Endothelial cell (in vitro differentiated cells): ENCODE data around the gene RNF167. TPM values are rescaled to one million over a fixed set of nuclear protein-coding genes. Genes with fewer than 3 reads are reported as not detected.
A peak's percentile ranks its signal among the peaks of the same experiment; 100 is the strongest.

Experiments
- DNase-seq: peaks from one replicate; pipeline ENCODE4 v3.0.0; 2021; ENCODE audit warnings: low spot score
- H3K27ac Mint-ChIP-seq: one replicate; pipeline ENCODE4 v1.8.0; 2021; ENCODE audit warnings: mixed read lengths, inconsistent platforms; ENCODE audit not compliant: unreplicated experiment
- H3K27me3 Mint-ChIP-seq: one replicate; pipeline ENCODE4 v1.8.0; 2021; ENCODE audit warnings: mild to moderate bottlenecking, moderate library complexity, mixed read lengths, inconsistent platforms; ENCODE audit not compliant: unreplicated experiment
- H3K36me3 Mint-ChIP-seq: one replicate; pipeline ENCODE4 v1.8.0; 2021; ENCODE audit warnings: mild to moderate bottlenecking, low read depth, mixed read lengths, inconsistent platforms; ENCODE audit not compliant: unreplicated experiment
- H3K4me1 Mint-ChIP-seq: one replicate; pipeline ENCODE4 v1.8.0; 2021; ENCODE audit warnings: mild to moderate bottlenecking, mixed read lengths, inconsistent platforms; ENCODE audit not compliant: unreplicated experiment
- H3K4me3 Mint-ChIP-seq: one replicate; pipeline ENCODE4 v1.8.0; 2021; ENCODE audit warnings: mild to moderate bottlenecking, mixed read lengths, inconsistent platforms; ENCODE audit not compliant: unreplicated experiment
- H3K9me3 Mint-ChIP-seq: one replicate; pipeline ENCODE4 v1.8.0; 2021; ENCODE audit warnings: mixed read lengths, inconsistent platforms; ENCODE audit not compliant: unreplicated experiment
- total RNA-seq: library from RNA; stranded (reverse); fragmentation: NEBNext Ultra II Directional; extraction: Animal tissue kit (Norgen Biotek cat#: 25700); gene quantifications from one replicate; pipeline ENCODE4 v1.2.1, GENCODE V29; 2021; ENCODE audit not compliant: unreplicated experiment
- TF ChIP-seq, protein P1 (sequence below): fragments of 200-600 bp; sonication (generic); IDR thresholded peaks from one replicate; pipeline ENCODE4 v1.5.0; 2021; ENCODE audit warnings: antibody characterized with exemption; ENCODE audit not compliant: unreplicated experiment

The RNF167 gene
- total RNA-seq, 1 donor from 2014 or later = 92.3 TPM

DNA sequence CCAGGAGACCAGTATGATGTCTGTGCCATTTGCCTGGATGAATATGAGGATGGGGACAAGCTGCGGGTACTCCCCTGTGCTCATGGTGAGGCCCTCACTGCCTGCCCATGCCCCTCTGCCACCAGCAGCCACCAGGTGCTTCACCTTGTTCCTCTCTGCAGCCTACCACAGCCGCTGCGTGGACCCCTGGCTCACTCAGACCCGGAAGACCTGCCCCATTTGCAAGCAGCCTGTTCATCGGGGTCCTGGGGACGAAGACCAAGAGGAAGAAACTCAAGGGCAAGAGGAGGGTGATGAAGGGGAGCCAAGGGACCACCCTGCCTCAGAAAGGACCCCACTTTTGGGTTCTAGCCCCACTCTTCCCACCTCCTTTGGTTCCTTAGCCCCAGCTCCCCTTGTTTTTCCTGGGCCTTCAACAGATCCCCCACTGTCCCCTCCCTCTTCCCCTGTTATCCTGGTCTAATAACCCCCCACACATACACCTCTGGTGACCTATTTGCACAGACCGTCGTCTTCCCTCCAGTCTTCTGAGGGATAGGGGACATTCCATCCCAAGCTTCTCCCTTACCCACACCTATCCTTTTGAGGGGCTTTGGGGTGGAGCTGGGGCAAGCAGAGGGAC is 4.6 kb downstream of the RNF167 start:
- Mint-ChIP-seq H3K27me3 (peaks cover 25% of the 10 kb centered on the region), H3K36me3 (peaks cover 33% of the 10 kb centered on the region), H3K4me3 (peak overlapping the region; percentile 96), H3K27ac (peak overlapping the region; percentile 25), H3K9me3 (no peaks in the 10 kb centered on the region), H3K4me1 (peaks cover 41% of the 10 kb centered on the region)
- no peak for DNase-seq
- TF ChIP-seq, protein P1, sequence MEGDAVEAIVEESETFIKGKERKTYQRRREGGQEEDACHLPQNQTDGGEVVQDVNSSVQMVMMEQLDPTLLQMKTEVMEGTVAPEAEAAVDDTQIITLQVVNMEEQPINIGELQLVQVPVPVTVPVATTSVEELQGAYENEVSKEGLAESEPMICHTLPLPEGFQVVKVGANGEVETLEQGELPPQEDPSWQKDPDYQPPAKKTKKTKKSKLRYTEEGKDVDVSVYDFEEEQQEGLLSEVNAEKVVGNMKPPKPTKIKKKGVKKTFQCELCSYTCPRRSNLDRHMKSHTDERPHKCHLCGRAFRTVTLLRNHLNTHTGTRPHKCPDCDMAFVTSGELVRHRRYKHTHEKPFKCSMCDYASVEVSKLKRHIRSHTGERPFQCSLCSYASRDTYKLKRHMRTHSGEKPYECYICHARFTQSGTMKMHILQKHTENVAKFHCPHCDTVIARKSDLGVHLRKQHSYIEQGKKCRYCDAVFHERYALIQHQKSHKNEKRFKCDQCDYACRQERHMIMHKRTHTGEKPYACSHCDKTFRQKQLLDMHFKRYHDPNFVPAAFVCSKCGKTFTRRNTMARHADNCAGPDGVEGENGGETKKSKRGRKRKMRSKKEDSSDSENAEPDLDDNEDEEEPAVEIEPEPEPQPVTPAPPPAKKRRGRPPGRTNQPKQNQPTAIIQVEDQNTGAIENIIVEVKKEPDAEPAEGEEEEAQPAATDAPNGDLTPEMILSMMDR = no peak

DNA sequence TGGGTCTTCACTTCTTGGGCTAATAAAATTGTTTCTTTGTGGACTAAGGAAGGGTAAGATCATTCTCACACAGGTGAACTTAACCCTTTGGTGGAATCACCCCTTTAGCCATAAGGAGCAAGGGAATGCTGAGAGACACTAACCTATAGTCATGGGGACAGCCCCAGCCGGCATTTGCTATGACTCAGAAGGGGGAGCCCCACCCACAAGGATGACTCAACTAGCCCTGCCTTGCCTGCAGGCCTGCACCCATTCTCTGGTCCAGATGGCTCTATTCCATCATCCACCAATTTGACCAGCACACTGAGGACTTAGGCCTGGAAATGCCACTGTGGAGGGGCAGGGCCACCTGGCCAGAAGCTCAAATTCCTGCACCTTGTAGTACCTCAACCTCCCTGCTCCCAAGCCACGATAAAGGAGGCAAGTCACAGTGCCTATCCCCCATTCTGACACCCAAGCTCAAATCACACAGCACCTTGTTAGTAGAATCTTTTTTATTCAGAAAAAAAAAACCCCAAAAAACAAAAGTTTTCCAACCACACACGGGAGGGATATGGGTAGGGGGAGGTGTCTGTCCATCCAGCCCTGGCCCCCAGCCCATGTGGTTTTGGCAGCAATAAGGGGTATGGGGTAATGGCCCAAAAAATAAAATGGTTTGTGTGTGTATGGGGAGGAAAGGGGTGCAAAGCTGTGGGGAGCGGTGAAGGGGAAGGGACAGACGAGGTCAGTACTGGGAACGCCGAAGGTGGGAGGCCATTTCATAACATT is 5.3 kb downstream of the RNF167 start:
- Mint-ChIP-seq H3K27ac (peak overlapping the region; percentile 48), H3K4me1 (peaks cover 38% of the 10 kb centered on the region), H3K9me3 (no peaks in the 10 kb centered on the region), H3K4me3 (peak overlapping the region; percentile 96), H3K36me3 (peaks cover 33% of the 10 kb centered on the region), H3K27me3 (peaks cover 22% of the 10 kb centered on the region)
- TF ChIP-seq, protein P1 = no peak
- no peak for DNase-seq

DNA sequence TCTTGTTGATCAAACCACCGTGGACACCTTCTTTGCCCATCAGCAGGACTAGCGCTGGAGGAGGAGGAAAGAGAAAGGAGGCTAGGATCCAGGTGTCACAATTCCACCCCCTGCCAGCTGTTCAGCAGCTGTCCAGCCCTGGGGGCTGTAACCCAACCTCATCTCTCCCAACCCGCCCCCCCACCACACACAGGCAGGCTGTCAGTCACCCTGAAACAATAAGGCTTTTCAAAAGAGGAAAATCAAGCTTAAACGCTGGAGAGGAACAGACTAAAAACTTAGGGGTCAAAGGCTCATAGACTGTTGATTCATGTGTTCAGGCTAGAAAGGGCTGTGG is 5.8 kb downstream of the RNF167 start:
- no peaks in the 10 kb centered on the region for H3K9me3 Mint-ChIP-seq
- peak overlapping the region; percentile 96 for H3K4me3 Mint-ChIP-seq
- peaks cover 25% of the 10 kb centered on the region for H3K27me3 Mint-ChIP-seq
- TF ChIP-seq, protein P1 = no peak
- no peak for DNase-seq
- H3K4me1 Mint-ChIP-seq = peaks cover 42% of the 10 kb centered on the region
- peak overlapping the region; percentile 91 for H3K27ac Mint-ChIP-seq
- peaks cover 33% of the 10 kb centered on the region for H3K36me3 Mint-ChIP-seq

DNA sequence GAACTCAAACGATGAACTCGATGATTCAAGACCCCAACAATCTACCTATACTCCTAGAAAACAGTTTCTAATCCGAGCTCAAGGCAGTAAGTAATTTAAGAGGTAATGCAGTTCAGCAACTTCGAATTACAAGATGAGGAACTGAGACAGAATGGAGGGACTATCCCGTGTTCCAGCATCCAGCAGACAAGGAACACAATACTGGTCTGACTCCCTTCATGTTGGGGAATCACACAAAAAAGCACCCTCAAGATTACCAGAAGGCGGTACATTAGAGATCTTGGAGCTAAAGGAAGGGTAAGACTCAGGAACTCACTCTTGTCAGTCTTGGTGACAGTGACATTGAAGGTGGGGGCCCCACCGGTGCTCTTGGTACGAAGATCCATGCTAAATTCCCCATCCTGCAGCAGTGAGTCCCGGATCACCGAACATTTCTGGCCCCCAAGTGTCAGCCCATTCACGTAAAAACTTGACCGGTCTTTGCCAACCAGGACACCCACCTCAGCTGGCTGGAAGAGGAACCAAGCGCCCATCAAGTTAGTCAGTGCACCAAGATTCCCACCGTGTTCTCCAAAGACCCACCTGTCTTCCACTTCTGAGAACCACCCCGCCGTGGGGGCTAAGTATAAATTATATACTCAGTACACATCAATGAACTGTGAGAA is 6.4 kb downstream of the RNF167 start:
- DNase-seq = no peak
- TF ChIP-seq, protein P1 = no peak
- H3K27me3 Mint-ChIP-seq = peaks cover 30% of the 10 kb centered on the region
- H3K9me3 Mint-ChIP-seq = no peaks in the 10 kb centered on the region
- peaks cover 28% of the 10 kb centered on the region for H3K36me3 Mint-ChIP-seq
- peaks cover 42% of the 10 kb centered on the region for H3K4me1 Mint-ChIP-seq
- peak overlapping the region; percentile 96 for H3K4me3 Mint-ChIP-seq
- H3K27ac Mint-ChIP-seq = peak overlapping the region; percentile 91

DNA sequence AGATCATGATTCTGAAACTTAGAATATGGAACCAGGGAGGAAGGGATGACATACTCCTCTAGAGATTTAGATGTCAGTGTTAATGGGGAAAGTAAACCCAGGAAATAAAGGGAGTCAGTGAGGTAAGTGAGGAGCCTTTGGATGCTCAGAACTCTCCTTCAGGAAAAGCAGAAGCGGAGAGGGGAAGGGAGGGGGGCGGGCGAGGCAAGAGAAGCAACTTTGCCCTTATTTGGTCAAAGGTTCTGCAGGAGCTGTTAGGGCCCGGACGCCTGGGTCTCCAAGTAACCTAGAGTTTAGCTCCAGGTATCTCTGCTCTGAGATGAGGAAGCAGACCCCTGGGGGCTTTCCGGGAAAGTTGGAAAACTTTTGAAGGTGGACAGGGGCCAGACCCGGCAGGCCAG is 6.9 kb downstream of the RNF167 start:
- Mint-ChIP-seq H3K36me3 (peaks cover 28% of the 10 kb centered on the region), H3K9me3 (no peaks in the 10 kb centered on the region), H3K4me1 (peaks cover 37% of the 10 kb centered on the region), H3K4me3 (peak overlapping the region; percentile 96), H3K27ac (peak overlapping the region; percentile 91), H3K27me3 (peaks cover 30% of the 10 kb centered on the region)
- TF ChIP-seq, protein P1 = no peak
- no peak for DNase-seq
